HG03432 (cell line): Measurements from ENCODE around the gene ARMC9.
A peak's percentile ranks its signal among the peaks of the same experiment; 100 is the strongest.
"Not testable (repeated sequence)": the region's sequence is repeated elsewhere in the genome, so short reads cannot be mapped to it uniquely, and the experiment has no call there.

ENCODE experiments used
- ATAC-seq: cut with Tn5 transposase; IDR thresholded peaks from one replicate; pipeline ENCODE4 v1.9.1; 2021; ENCODE audit warnings: mild to moderate bottlenecking, moderate library complexity; ENCODE audit not compliant: unreplicated experiment

Gene ARMC9

GRCh38 chr2:231198291-231199173 is at the start of gene ARMC9:
TSS of gene ARMC9 (plus strand) at chr2:231198631. CDS start at chr2:231206239, 7,608 bp downstream.
- ATAC-seq: peak; percentile 99

GRCh38 chr2:231152800-231153557 is 45.5 kb upstream of the ARMC9 start:
- ATAC-seq: no peak

- no peak for ATAC-seq
These were observed 39.1 kb upstream of the ARMC9 start for GRCh38 chr2:231159306-231159705.

- no peak for ATAC-seq
These were observed 37.7 kb upstream of the ARMC9 start for GRCh38 chr2:231160701-231161100.

- peak; percentile 72 for ATAC-seq
These were observed 37.1 kb upstream of the ARMC9 start for GRCh38 chr2:231161252-231161839.

GRCh38 chr2:231161877-231162329 is 36.5 kb upstream of the ARMC9 start:
- no peak for ATAC-seq

- no peak for ATAC-seq
These were observed 35.4 kb upstream of the ARMC9 start for GRCh38 chr2:231163011-231163410.

GRCh38 chr2:231163414-231164095 is 34.9 kb upstream of the ARMC9 start:
- ATAC-seq: no peak

- no peak for ATAC-seq
These were observed 30.5 kb upstream of the ARMC9 start for GRCh38 chr2:231167745-231168459.

- no peak for ATAC-seq
These were observed 29.8 kb upstream of the ARMC9 start for GRCh38 chr2:231168460-231169139.

GRCh38 chr2:231169488-231169887 is 28.9 kb upstream of the ARMC9 start:
- no peak for ATAC-seq

- ATAC-seq: no peak
These were observed 28.4 kb upstream of the ARMC9 start for GRCh38 chr2:231170055-231170454.

GRCh38 chr2:231172025-231172424 is 26.4 kb upstream of the ARMC9 start:
- ATAC-seq: no peak

- no peak for ATAC-seq
These were observed 24.2 kb upstream of the ARMC9 start for GRCh38 chr2:231174211-231174651.

GRCh38 chr2:231176066-231176465 is 22.4 kb upstream of the ARMC9 start:
- no peak for ATAC-seq

GRCh38 chr2:231177156-231178025 is 21.0 kb upstream of the ARMC9 start:
- no peak for ATAC-seq

GRCh38 chr2:231178805-231179204 is 19.6 kb upstream of the ARMC9 start:
- not testable (repeated sequence) for ATAC-seq

- peak; percentile 67 for ATAC-seq
These were observed 16.4 kb upstream of the ARMC9 start for GRCh38 chr2:231181860-231182512.
